Stomach smooth muscle (tissue), 2 donors: Measurements from ENCODE around the gene SH2D3A.
A peak's percentile ranks its signal among the peaks of the same experiment; 100 is the strongest.
"Not testable (repeated sequence)": the region's sequence is repeated elsewhere in the genome, so short reads cannot be mapped to it uniquely, and the experiment has no call there.

Experiments used
- H3K27ac ChIP-seq: one replicate; pipeline ENCODE4 v1.7.0; 2013; ENCODE audit warnings: mild to moderate bottlenecking, low read length, inconsistent platforms
- H3K27me3 ChIP-seq, 2 donors: one replicate each; pipeline ENCODE4 v1.7.0; 2013; ENCODE audit warnings: low read length in 2 of 2; ENCODE audit not compliant: insufficient read depth in 2 of 2, control insufficient read depth in 1 of 2
- H3K36me3 ChIP-seq, 2 donors: one replicate each; pipeline ENCODE4 v1.7.0; 2013; ENCODE audit warnings: low read length in 2 of 2; ENCODE audit not compliant: control insufficient read depth in 2 of 2, insufficient read depth in 2 of 2
- H3K4me1 ChIP-seq: one replicate; pipeline ENCODE4 v1.7.0; 2013; ENCODE audit warnings: low read length; ENCODE audit not compliant: control insufficient read depth, insufficient read depth
- H3K4me3 ChIP-seq, 2 donors: one replicate each; pipeline ENCODE4 v1.7.0; 2013; ENCODE audit warnings: low read length in 2 of 2
- H3K9ac ChIP-seq, 2 donors: one replicate each; pipeline ENCODE4 v1.7.0; 2013; ENCODE audit warnings: low read length in 2 of 2, mild to moderate bottlenecking in 1 of 2
- H3K9me3 ChIP-seq, 2 donors: one replicate each; pipeline ENCODE4 v1.7.0; 2013; ENCODE audit warnings: low read length in 2 of 2; ENCODE audit not compliant: control insufficient read depth in 2 of 2
- donor health status: healthy.
- donor health status: Pancreatic carcinoma.

Gene SH2D3A

GRCh38 chr19:6772866-6773322, 5.7 kb upstream of the SH2D3A start:
- Histone ChIP-seq H3K9ac (no peak overlapping the region), H3K9me3 (peaks cover 0 to 3% of the 10 kb centered on the region in 2 donors), H3K27ac (no peak overlapping the region), H3K36me3 (no peaks in the 10 kb centered on the region), H3K4me1 (peaks cover 5% of the 10 kb centered on the region), H3K27me3 (peaks cover 4 to 8% of the 10 kb centered on the region in 2 donors), H3K4me3 (peak overlapping the region in 1 of 2 donors; percentile 44)

DNA sequence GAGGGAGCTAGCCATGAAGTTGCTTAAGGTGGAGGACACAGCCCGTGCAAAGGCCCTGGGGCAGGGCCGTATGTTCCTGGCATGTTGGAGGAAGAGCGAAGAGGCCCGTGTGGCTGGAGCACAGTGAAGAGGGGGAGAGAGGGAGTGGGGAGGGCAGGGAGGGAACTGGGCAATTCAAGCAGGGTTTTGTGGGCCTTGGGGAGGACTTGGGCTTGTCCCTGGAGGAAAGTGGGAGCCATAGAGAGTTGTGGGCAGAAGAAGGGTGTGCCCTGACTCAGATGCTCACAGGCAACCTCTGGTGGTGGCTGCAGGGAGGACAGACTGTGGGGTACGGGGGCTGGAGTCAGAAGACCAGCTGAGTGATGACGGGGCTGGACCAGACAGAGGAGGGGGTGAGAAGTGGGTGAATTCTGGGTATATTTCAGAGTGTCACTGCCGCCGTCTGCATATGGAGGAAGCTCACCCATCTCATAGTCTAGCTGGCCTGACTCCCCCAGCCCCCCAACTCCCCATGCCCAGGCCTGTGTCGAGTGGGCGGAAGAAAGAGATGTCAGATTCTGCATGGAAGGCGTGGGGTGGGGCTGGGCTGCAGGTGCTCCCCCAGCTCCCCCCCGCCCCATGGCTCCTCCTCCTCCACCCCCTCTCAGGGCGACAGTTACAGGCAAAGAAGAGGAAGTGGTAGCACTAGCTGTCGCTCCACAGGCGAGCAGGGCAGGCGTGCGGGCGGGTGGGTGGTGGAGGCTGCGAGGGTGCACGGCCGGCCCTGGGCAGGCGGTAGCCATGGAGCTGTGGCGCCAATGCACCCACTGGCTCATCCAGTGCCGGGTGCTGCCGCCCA, 5.0 kb upstream of the SH2D3A start, which contains the start of gene VAV1:
Gene VAV1, plus strand, starts transcription at position 681 of the 838 bp plus-strand sequence. Its CDS starts 100 bp downstream, at position 781.
- no peak within 1 kb of the TSS for H3K27ac ChIP-seq
- H3K9me3 ChIP-seq, result peaks cover 0 to 3% of the 10 kb centered on the region in 2 donors
- H3K27me3 ChIP-seq, result peaks cover 11 to 13% of the 10 kb centered on the region in 2 donors
- H3K4me1 ChIP-seq, result peaks cover 11% of the 10 kb centered on the region
- no peaks in the 10 kb centered on the region for H3K36me3 ChIP-seq
- H3K9ac ChIP-seq, result no peak within 1 kb of the TSS
- peak within 1 kb of the TSS in 1 of 2 donors; percentile 44 for H3K4me3 ChIP-seq

GRCh38 chr19:6771648-6772027, 4.4 kb upstream of the SH2D3A start:
- H3K9me3 ChIP-seq, H3K9ac ChIP-seq, H3K36me3 ChIP-seq, H3K4me3 ChIP-seq, H3K27ac ChIP-seq: not testable (repeated sequence)
- Histone ChIP-seq H3K27me3 (peaks cover 16 to 17% of the 10 kb centered on the region in 2 donors), H3K4me1 (peaks cover 14% of the 10 kb centered on the region)

GRCh38 chr19:6769006-6769619, 1.9 kb upstream of the SH2D3A start:
- Histone ChIP-seq H3K4me3 (no peak overlapping the region), H3K27ac (no peak overlapping the region), H3K9ac (no peak overlapping the region), H3K9me3 (peaks cover 0 to 3% of the 10 kb centered on the region in 2 donors), H3K4me1 (peaks cover 14% of the 10 kb centered on the region), H3K36me3 (no peaks in the 10 kb centered on the region), H3K27me3 (peaks cover 29 to 30% of the 10 kb centered on the region in 2 donors)

- no peak overlapping the region for H3K27ac ChIP-seq
- H3K4me1 ChIP-seq, result peaks cover 12% of the 10 kb centered on the region
- no peak overlapping the region for H3K9ac ChIP-seq
- H3K27me3 ChIP-seq, result peaks cover 29 to 33% of the 10 kb centered on the region in 2 donors
- peaks cover 0 to 3% of the 10 kb centered on the region in 2 donors for H3K9me3 ChIP-seq
- no peaks in the 10 kb centered on the region for H3K36me3 ChIP-seq
- H3K4me3 ChIP-seq, result no peak overlapping the region
Observed at GRCh38 chr19:6768236-6768785, 1.1 kb upstream of the SH2D3A start.

DNA sequence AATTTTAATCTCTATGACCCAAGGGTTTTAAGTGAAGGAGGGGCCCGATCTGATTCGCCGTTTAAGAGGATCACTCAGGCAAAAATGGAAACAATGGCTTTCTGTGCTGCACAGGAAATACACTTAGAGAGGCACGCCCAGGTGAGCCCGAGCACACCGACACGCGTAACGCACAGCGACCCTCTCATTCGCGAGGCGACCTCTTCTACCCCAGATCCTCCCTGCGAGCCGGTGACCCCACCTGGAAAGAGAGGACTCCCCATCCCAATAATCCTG, 216 bp downstream of the SH2D3A start:
- peak overlapping the region in 1 of 2 donors; percentile 44 for H3K4me3 ChIP-seq
- H3K9ac ChIP-seq, result no peak overlapping the region

DNA sequence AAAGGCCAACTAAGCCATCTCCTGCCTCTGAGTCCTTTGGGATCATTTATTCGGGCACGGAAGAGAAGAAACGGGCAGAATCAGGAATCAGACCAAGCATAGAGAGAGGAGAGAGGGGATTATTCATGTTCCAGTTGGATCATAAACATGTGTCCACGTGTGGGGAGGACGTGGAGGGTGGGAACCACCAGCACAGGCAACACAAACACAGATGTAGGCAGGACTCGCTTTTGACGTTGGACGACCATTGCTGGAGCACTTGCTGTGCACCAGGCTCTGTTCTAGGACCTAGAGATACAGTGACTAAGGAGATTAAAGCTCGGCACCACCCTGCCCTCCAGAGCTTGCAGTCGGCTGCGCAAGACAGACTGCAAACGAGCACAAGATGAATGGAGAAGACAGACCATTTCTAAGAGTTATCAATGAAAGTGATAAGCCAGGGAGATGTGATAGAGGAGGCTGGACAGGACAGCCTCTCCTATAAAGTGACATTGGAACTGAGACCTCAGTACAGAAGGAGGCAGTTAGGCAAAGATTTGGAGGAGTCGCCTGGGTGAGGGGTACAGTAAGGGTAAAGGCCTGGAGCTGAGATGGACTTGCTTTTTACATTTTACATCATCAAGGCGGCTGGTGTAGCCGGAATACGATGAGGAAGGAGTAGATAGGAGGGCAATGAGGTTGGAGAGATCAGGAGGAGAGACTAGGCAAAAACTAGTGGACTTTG, 716 bp downstream of the SH2D3A start:
- no peaks in the 10 kb centered on the region for H3K36me3 ChIP-seq
- peak overlapping the region in 1 of 2 donors; percentile 35 for H3K4me3 ChIP-seq
- H3K27ac ChIP-seq, result no peak overlapping the region
- H3K4me1 ChIP-seq, result peaks cover 11% of the 10 kb centered on the region
- H3K27me3 ChIP-seq, result peaks cover 29 to 33% of the 10 kb centered on the region in 2 donors
- no peaks in the 10 kb centered on the region for H3K9me3 ChIP-seq
- peak overlapping the region in 1 of 2 donors; percentile 13 for H3K9ac ChIP-seq

More for the DNA sequence above, 216 bp downstream of the SH2D3A start:
- H3K27ac ChIP-seq, result no peak overlapping the region
- peaks cover 0 to 3% of the 10 kb centered on the region in 2 donors for H3K9me3 ChIP-seq
- peaks cover 29 to 33% of the 10 kb centered on the region in 2 donors for H3K27me3 ChIP-seq
- no peaks in the 10 kb centered on the region for H3K36me3 ChIP-seq
- H3K4me1 ChIP-seq, result peaks cover 11% of the 10 kb centered on the region

GRCh38 chr19:6765738-6766356, 1.4 kb downstream of the SH2D3A start:
- no peaks in the 10 kb centered on the region for H3K36me3 ChIP-seq
- H3K4me3 ChIP-seq, result no peak overlapping the region
- H3K27me3 ChIP-seq, result peaks cover 29 to 33% of the 10 kb centered on the region in 2 donors
- H3K27ac ChIP-seq, result no peak overlapping the region
- H3K9me3 ChIP-seq, result peaks cover 0 to 3% of the 10 kb centered on the region in 2 donors
- H3K9ac ChIP-seq, result no peak overlapping the region
- peaks cover 11% of the 10 kb centered on the region for H3K4me1 ChIP-seq

- H3K9me3 ChIP-seq, H3K36me3 ChIP-seq, H3K9ac ChIP-seq, H3K4me1 ChIP-seq, H3K27ac ChIP-seq, H3K4me3 ChIP-seq: not testable (repeated sequence)
- peaks cover 19 to 22% of the 10 kb centered on the region in 2 donors for H3K27me3 ChIP-seq
Observed at GRCh38 chr19:6762253-6762797, 4.9 kb downstream of the SH2D3A start.
